ENCODE data around the gene CTXND1. TPM values are rescaled to one million over a fixed set of nuclear protein-coding genes. Genes with fewer than 3 reads are reported as not detected.

CTXND1 gene
- total and polyA plus RNA-seq, 2 of the 4 experiments (the other 2 are of a cell fraction), result not detected

GRCh38 chr15:80194914-80195313, 57.1 kb downstream of the CTXND1 start:
- Histone ChIP-seq H2BK15ac (ENCODE audit: low read depth, low read length) (no peak overlapping the region), H2AFZ (replicated peaks; ENCODE audit: low read length, poor library complexity) (no peak overlapping the region), H3K9me3 (ENCODE audit: control insufficient read depth, insufficient read depth, low read length) (no peaks in the 10 kb centered on the region), H2AK5ac (ENCODE audit: low read depth, low read length) (no peak overlapping the region), H2BK20ac (ENCODE audit: low read depth, low read length) (no peak overlapping the region), H3K4me1 (ENCODE audit: control insufficient read depth, insufficient read depth, low read length) (no peaks in the 10 kb centered on the region), H3K27ac (ENCODE audit: insufficient read depth, low read length) (no peak overlapping the region), H3K4me2 (ENCODE audit: low read depth, low read length) (no peak overlapping the region), H3K36me3 (ENCODE audit: control insufficient read depth, insufficient read depth, low read length) (no peaks in the 10 kb centered on the region), H4K91ac (ENCODE audit: insufficient read depth, low read depth, low read length) (no peak overlapping the region), H3K27me3 (ENCODE audit: control insufficient read depth, insufficient read depth, low read length) (peaks cover 20% of the 10 kb centered on the region), H3K79me1 (ENCODE audit: low read depth in 1 of 2, low read length in 2 of 2) (no peaks in the 10 kb centered on the region), H3K23ac (ENCODE audit: low read depth, low read length) (no peak overlapping the region), H3K14ac (replicated peaks; ENCODE audit: low read depth, low read length) (no peak overlapping the region), H2BK120ac (ENCODE audit: low read depth, low read length) (no peak overlapping the region), H3K18ac (ENCODE audit: low read depth, low read length) (no peak overlapping the region), H3K9ac (ENCODE audit: low read depth, low read length) (no peak overlapping the region), H4K20me1 (ENCODE audit: insufficient read depth, low read length) (no peaks in the 10 kb centered on the region), H3K9me1 (ENCODE audit: insufficient read depth, low read length) (no peaks in the 10 kb centered on the region), H2AK9ac (replicated peaks; ENCODE audit: low read depth, low read length, poor library complexity) (no peak overlapping the region), H3K4me3 (ENCODE audit: insufficient read depth, low read depth, low read length) (no peak overlapping the region), H4K8ac (ENCODE audit: low read depth in 2 of 2, low read length in 2 of 2) (no peak overlapping the region), H3K56ac (ENCODE audit: extremely low read depth, insufficient read depth, low read length) (no peak overlapping the region), H4K5ac (ENCODE audit: low read depth, low read length) (no peak overlapping the region), H2BK5ac (ENCODE audit: low read depth, low read length, poor library complexity, severe bottlenecking) (no peak overlapping the region), H3K4ac (ENCODE audit: low read depth, low read length) (no peak overlapping the region)
- ChIA-PET POLR2A (ENCODE audit: unreplicated experiment) (no interaction called here), CTCF (no interaction called here)
- intact Hi-C loops (cut with micrococcal nuclease) (no loop called here), in situ Hi-C loops (cut with MboI; ENCODE audit: low sequenced_read_pairs) (no loop called here), dilution Hi-C loops (cut with HindIII; ENCODE audit: low sequenced_read_pairs, unreplicated experiment) (no loop called here)
- DNase-seq (no peak), ATAC-seq (ENCODE audit: low read depth) (no peak)
- no TSS peak for BruUV-seq (replicated peaks)
- no CpG with 5 or more reads among the region's 1 CpG for WGBS, 2 experiments (ENCODE audit: extremely low coverage in 2 of 2, insufficient read length in 1 of 2)
- TF ChIP-seq POLR2A (IDR thresholded peaks at IDR 0.05; ENCODE audit: low read depth, low read length), result no peak
- TF ChIP-seq USF2 (IDR thresholded peaks at IDR 0.05; ENCODE audit: low read depth, low read length), result no peak
- TF ChIP-seq SMC3 (IDR thresholded peaks at IDR 0.05; ENCODE audit: low read depth, low read length), result no peak
- no peak for TF ChIP-seq RCOR1 (IDR thresholded peaks at IDR 0.05; ENCODE audit: insufficient replicate concordance, low read length)
- TF ChIP-seq RAD21 (IDR thresholded peaks at IDR 0.05; ENCODE audit: low read length), result no peak
- no peak for TF ChIP-seq FOS (IDR thresholded peaks at IDR 0.05; ENCODE audit: low read depth, low read length)
- no peak for TF ChIP-seq CTCF (conservative IDR thresholded peaks at IDR 0.05; ENCODE audit: low read depth, low read length)
- no peak for TF ChIP-seq MAFK (IDR thresholded peaks at IDR 0.05; ENCODE audit: low read depth, low read length)
- TF ChIP-seq NFE2L2 (IDR thresholded peaks at IDR 0.05; ENCODE audit: low read depth, low read length), result no peak
- no peak for TF ChIP-seq MXI1 (IDR thresholded peaks at IDR 0.05; ENCODE audit: borderline replicate concordance, low read depth, low read length)
- TF ChIP-seq MAZ (IDR thresholded peaks at IDR 0.05; ENCODE audit: borderline replicate concordance, low read depth, low read length), result no peak

Measured in IMR-90 (cell line).